Skeletal muscle satellite cell (primary cell): ENCODE data around the gene CALY.

Experiments
- H3K27me3 ChIP-seq: 2 replicates; pipeline ENCODE4 v1.7.0; 2013; ENCODE audit warnings: low read length; ENCODE audit not compliant: control insufficient read depth, insufficient read depth
- H3K36me3 ChIP-seq: 2 replicates; pipeline ENCODE4 v1.7.0; 2013; ENCODE audit warnings: mild to moderate bottlenecking, control low read depth, low read length; ENCODE audit not compliant: insufficient read depth
- H3K4me1 ChIP-seq: 2 replicates; pipeline ENCODE4 v1.7.0; 2013; ENCODE audit warnings: low read length; ENCODE audit not compliant: control insufficient read depth, insufficient read depth
- H3K4me2 ChIP-seq: 2 replicates; pipeline ENCODE4 v1.7.0; 2013; ENCODE audit warnings: mild to moderate bottlenecking, low read length
- H3K4me3 ChIP-seq: 2 replicates; pipeline ENCODE4 v1.7.0; 2013; ENCODE audit warnings: low read length
- H3K9ac ChIP-seq: 2 replicates; pipeline ENCODE4 v1.7.0; 2013; ENCODE audit warnings: mild to moderate bottlenecking, low read depth, low read length, moderate library complexity
- H3K9me3 ChIP-seq: replicated peaks from 2 replicates; pipeline ENCODE4 v1.7.0; 2013; ENCODE audit warnings: mild to moderate bottlenecking, control low read depth, low read length

CALY gene

GRCh38 chr10:133364645-133365431 is 28.1 kb upstream of the CALY start:
- Histone ChIP-seq H3K4me2 (no peak overlapping the region), H3K4me3 (no peak overlapping the region), H3K9me3 (no peaks in the 10 kb centered on the region)

DNA sequence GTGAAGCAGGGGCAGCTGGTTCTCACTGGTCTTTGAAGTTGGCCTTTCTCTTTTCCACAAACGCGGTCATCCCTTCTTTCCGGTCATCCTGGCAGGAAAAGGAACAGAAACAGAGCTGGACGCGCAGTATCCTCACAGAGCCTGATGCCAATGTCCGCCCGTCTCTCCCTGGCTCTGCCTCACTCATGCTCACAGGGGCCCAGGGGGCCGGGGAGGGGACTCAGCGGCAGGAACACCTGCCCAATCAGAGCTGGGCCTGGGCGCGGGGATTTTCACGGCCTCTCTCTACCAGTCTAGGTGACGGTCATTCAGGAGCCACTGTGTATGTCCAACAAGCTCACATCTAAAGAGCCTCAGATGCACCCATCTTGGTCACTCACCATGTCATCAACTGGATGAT is 26.1 kb upstream of the CALY start:
- H3K4me2 ChIP-seq, result no peak overlapping the region
- no peak overlapping the region for H3K9ac ChIP-seq
- H3K4me1 ChIP-seq, result no peaks in the 10 kb centered on the region
- H3K4me3 ChIP-seq, result no peak overlapping the region
- H3K9me3 ChIP-seq, result no peaks in the 10 kb centered on the region
- no peaks in the 10 kb centered on the region for H3K27me3 ChIP-seq
- peaks cover 38% of the 10 kb centered on the region for H3K36me3 ChIP-seq

More at GRCh38 chr10:133364645-133365431, 28.1 kb upstream of the CALY start:
- H3K9ac ChIP-seq, result no peak overlapping the region
- H3K36me3 ChIP-seq, result peaks cover 56% of the 10 kb centered on the region
- no peaks in the 10 kb centered on the region for H3K27me3 ChIP-seq
- no peaks in the 10 kb centered on the region for H3K4me1 ChIP-seq

DNA sequence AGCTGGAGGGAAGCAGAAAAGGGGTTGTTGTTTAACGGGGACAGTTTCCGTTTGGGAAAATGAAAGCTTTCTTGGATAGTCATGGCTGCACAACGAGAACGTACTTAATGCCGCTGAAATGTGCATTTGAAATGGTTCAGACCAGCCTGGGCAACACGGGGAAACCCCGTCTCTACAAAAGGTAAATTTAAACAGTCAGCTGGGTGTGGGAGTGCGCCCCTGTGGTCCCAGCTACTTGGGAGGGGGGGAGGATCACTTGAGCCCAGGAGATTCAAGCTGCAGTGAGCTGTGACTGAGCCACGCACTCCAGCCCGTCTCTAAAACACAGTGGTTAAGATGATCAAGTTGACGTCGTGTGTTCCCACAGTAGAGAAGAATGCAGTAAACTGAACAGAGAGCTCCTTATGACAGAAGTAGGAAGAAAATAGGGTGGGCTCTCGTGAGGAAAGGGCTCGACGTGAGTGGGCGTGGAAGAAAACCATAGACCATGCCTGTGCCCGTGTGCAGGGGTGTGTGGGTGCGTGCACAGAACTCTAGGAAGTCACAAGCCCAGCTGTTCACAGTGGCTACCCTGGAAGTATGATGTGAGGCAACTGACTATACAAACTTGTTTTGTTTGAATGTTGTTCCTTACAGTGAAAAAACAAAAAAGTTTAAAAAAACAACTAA is 25.2 kb upstream of the CALY start:
- Histone ChIP-seq H3K9me3 (no peaks in the 10 kb centered on the region), H3K4me3 (no peak overlapping the region), H3K36me3 (peaks cover 38% of the 10 kb centered on the region), H3K4me2 (no peak overlapping the region), H3K9ac (no peak overlapping the region), H3K4me1 (peaks cover 8% of the 10 kb centered on the region), H3K27me3 (no peaks in the 10 kb centered on the region)

- Histone ChIP-seq H3K9ac (no peak overlapping the region), H3K4me2 (no peak overlapping the region), H3K36me3 (peaks cover 36% of the 10 kb centered on the region), H3K9me3 (no peaks in the 10 kb centered on the region), H3K4me1 (peaks cover 15% of the 10 kb centered on the region), H3K4me3 (no peak overlapping the region), H3K27me3 (no peaks in the 10 kb centered on the region)
Observed at GRCh38 chr10:133361227-133361626, 24.5 kb upstream of the CALY start.

DNA sequence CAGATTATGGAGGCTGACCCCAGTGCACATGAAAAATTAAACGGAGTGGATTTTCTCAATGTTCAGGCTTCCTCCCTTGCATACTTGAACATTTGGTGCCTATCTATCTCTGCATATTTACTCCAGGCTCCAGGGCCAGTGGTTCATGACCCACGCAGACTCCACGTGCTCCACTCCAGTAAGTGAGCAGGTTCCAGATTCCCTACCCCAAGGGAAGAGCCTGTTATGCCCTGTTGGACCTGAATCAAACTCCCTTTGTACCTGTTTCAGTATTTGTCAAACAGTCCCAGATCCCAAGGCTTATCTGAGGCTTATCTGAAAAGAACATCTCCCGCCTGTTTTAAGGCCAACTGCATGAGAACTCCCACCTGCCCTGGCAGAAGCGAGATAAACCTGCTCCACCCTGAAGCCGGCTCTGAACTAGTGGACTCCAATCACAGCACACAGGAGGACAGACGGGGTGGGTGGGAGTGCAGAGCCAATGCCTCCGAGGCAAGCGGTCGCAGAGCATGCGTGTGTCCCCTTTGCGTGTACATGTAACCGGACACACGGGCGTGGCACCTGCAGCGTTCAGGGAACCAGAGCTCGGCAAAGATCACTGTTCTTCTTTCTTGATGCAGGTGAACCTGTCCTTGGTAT is 23.4 kb upstream of the CALY start:
- H3K4me2 ChIP-seq, result no peak overlapping the region
- no peak overlapping the region for H3K4me3 ChIP-seq
- no peaks in the 10 kb centered on the region for H3K9me3 ChIP-seq
- H3K9ac ChIP-seq, result no peak overlapping the region
- peaks cover 17% of the 10 kb centered on the region for H3K4me1 ChIP-seq
- peaks cover 24% of the 10 kb centered on the region for H3K36me3 ChIP-seq
- H3K27me3 ChIP-seq, result no peaks in the 10 kb centered on the region

DNA sequence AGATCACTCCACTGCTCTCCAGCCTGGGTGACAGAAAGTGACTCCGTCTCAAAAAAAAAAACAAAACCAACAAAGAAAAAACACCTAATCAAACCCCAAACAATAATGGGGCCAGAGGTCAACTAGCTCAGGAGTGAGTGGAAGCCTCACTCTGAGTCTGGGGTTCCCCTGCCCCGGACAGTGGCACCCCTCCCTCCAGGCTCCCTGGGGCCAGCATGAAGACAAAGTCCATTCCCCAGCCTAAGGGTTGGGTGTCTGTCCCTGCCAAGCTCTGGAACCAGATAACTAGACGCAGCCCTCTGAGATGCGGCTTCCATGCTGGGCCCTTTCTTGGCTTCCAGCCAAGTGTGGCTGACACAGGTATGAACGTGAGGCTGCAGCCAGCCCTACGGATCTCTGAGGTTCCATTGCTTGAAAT is 22.9 kb upstream of the CALY start:
- Histone ChIP-seq H3K36me3 (peaks cover 19% of the 10 kb centered on the region), H3K4me2 (no peak overlapping the region), H3K9me3 (no peaks in the 10 kb centered on the region), H3K4me3 (no peak overlapping the region), H3K4me1 (peaks cover 17% of the 10 kb centered on the region), H3K27me3 (no peaks in the 10 kb centered on the region), H3K9ac (no peak overlapping the region)

GRCh38 chr10:133358925-133359310 is 22.2 kb upstream of the CALY start:
- Histone ChIP-seq H3K4me3 (no peak overlapping the region), H3K4me2 (no peak overlapping the region), H3K4me1 (peaks cover 17% of the 10 kb centered on the region), H3K36me3 (peaks cover 14% of the 10 kb centered on the region), H3K9me3 (no peaks in the 10 kb centered on the region), H3K9ac (no peak overlapping the region), H3K27me3 (no peaks in the 10 kb centered on the region)

DNA sequence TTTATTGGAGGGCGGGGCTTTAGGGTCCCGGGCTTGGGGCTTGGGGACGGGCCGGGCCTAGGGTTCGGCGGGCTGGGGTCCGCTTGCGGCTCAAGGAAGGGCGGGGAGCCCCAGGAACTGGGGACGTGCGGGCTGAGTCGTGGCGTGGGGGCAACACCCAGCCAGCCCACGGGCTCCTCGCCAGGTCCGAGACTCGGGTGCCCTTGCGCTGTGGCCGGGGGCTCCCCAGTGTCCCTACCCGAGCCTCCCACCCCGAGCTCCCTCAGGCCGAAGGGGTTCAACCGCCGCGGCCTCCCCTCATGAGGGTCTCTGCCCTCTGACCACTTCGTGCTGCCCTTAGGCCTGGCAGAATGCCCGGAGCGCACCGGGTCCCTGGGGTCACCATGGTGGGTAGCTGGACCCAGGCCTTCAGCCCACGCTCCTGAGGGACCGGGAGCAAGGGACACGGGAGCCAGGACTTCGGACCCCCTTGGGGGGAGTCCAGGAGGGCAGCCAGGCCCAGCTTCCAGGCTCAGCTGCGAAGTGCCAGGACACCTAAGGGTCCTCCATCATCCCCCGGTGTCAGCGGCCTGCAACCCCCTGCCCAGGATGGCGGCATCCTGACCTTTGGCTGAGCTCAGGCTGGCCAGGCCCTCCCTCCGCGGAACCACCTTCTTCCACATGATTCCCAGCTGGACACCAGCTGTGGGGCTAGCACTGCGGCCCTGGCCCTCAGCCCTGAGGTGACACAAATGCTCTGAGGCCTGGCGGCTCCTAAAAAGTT is 21.6 kb upstream of the CALY start:
- Histone ChIP-seq H3K36me3 (peaks cover 14% of the 10 kb centered on the region), H3K27me3 (no peaks in the 10 kb centered on the region), H3K9ac (no peak overlapping the region), H3K4me1 (peaks cover 17% of the 10 kb centered on the region), H3K4me3 (no peak overlapping the region), H3K4me2 (no peak overlapping the region), H3K9me3 (no peaks in the 10 kb centered on the region)

DNA sequence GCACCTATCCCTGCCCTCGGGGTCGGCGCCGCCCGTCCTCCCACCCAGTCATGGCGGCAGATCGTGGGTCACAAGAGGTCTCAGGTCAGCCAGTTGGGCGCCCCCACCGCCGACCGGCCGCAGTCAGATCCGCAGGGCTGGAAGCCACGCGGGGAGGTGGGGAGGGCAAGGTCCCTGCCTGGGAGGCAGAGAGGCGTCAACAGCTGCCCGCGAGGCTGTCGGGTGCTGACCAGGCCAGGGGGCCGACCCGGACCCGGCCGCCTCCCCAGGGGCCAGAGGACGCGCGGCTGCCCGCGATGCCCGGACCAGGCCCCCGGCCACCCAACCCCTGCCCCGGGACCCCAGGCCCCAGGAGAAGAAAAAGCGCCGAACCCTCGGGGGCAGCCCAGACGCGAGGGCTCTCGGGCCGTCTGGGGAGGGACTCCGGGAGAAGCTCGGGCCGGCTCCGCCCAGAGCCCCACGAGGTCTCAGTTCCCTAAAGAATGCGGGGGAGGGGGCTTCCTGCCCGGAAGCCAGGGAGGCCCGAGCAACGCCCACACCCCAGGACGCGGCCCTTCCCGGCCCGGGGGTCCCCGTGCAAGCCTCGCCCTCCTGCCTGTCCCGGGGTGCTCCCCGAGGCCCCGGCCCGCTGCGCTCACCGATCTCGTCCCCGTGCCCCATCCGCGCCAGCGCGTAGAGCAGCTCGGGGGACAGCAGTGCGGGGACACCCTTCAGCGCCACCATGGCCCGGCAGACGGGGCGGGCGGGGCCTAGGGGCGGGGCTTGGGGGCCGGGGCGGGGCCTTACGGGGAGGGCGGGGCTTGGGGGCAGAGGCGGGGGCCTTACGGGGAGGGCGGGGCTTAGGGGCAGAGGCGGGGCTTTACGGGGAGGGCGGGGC is 20.8 kb upstream of the CALY start, which contains the start of gene FUOM:
Gene FUOM, minus strand, starts transcription at position 735 of the 877 bp plus-strand sequence. Its CDS starts 12 bp downstream, at position 723.
- no peaks in the 10 kb centered on the region for H3K9me3 ChIP-seq
- no peaks in the 10 kb centered on the region for H3K27me3 ChIP-seq
- H3K4me1 ChIP-seq, result peaks cover 17% of the 10 kb centered on the region
- H3K36me3 ChIP-seq, result peaks cover 7% of the 10 kb centered on the region
- peak within 1 kb of the TSS; percentile 80 for H3K4me3 ChIP-seq
- H3K4me2 ChIP-seq, result peak within 1 kb of the TSS; percentile 91
- H3K9ac ChIP-seq, result peak within 1 kb of the TSS; percentile 87

- Histone ChIP-seq H3K9ac (peak overlapping the region; percentile 87), H3K4me2 (peak overlapping the region; percentile 91), H3K9me3 (no peaks in the 10 kb centered on the region), H3K27me3 (peaks cover 3% of the 10 kb centered on the region), H3K4me1 (peaks cover 17% of the 10 kb centered on the region), H3K36me3 (peaks cover 3% of the 10 kb centered on the region), H3K4me3 (peak overlapping the region; percentile 80)
Observed at GRCh38 chr10:133356549-133357284, 20.0 kb upstream of the CALY start.
